Fibroblast of skin of left quadriceps (primary cell): Measurements from ENCODE around the gene PEPD.
"Not testable (repeated sequence)": the region's sequence is repeated elsewhere in the genome, so short reads cannot be mapped to it uniquely, and the experiment has no call there.

Source experiments
- DNase-seq, 2 experiments: peaks; one replicate each; pipeline ENCODE4 v3.0.0-alpha.2; 2013; ENCODE audit warnings: low read depth in 2 of 2

PEPD gene

GRCh38 chr19:33521480-33522370 lies at the start of gene PEPD:
Gene PEPD (minus strand): TSS chr19:33521791. CDS start chr19:33521760, 31 bp downstream.
- peak; percentile 78 to 81 for DNase-seq

- no peak for DNase-seq
These were observed 48.2 kb upstream of the PEPD start for GRCh38 chr19:33569821-33570220.

- no peak for DNase-seq
These were observed 47.1 kb upstream of the PEPD start for GRCh38 chr19:33568706-33569105.

- no peak for DNase-seq
These were observed 43.3 kb upstream of the PEPD start for GRCh38 chr19:33564836-33565338.

- DNase-seq = no peak
These were observed 41.0 kb upstream of the PEPD start for GRCh38 chr19:33562636-33563035.

GRCh38 chr19:33561666-33562065 lies 40.1 kb upstream of the PEPD start:
- not testable (repeated sequence) for DNase-seq

- DNase-seq = no peak
These were observed 39.7 kb upstream of the PEPD start for GRCh38 chr19:33561261-33561660.

GRCh38 chr19:33559996-33560395 lies 38.4 kb upstream of the PEPD start:
- DNase-seq = no peak

- DNase-seq = no peak
These were observed 37.3 kb upstream of the PEPD start for GRCh38 chr19:33558856-33559255.

- DNase-seq = no peak
These were observed 36.6 kb upstream of the PEPD start for GRCh38 chr19:33558151-33558550.

- DNase-seq = no peak
These were observed 36.1 kb upstream of the PEPD start for GRCh38 chr19:33557720-33558119.

GRCh38 chr19:33557196-33557595 lies 35.6 kb upstream of the PEPD start:
- DNase-seq = no peak

- no peak for DNase-seq
These were observed 34.7 kb upstream of the PEPD start for GRCh38 chr19:33556261-33556660.

GRCh38 chr19:33555726-33556125 lies 34.1 kb upstream of the PEPD start:
- not testable (repeated sequence) for DNase-seq

GRCh38 chr19:33554821-33555220 lies 33.2 kb upstream of the PEPD start:
- DNase-seq = no peak

- no peak for DNase-seq
These were observed 32.8 kb upstream of the PEPD start for GRCh38 chr19:33554391-33554790.

GRCh38 chr19:33553530-33554310 lies 32.1 kb upstream of the PEPD start:
- DNase-seq = no peak

- DNase-seq = no peak
These were observed 31.3 kb upstream of the PEPD start for GRCh38 chr19:33552928-33553279.

GRCh38 chr19:33552191-33552927 lies 30.8 kb upstream of the PEPD start:
- DNase-seq = no peak

GRCh38 chr19:33551676-33552075 lies 30.1 kb upstream of the PEPD start:
- no peak for DNase-seq

GRCh38 chr19:33550768-33551167 lies 29.2 kb upstream of the PEPD start:
- DNase-seq = no peak

- DNase-seq = no peak
These were observed 26.1 kb upstream of the PEPD start for GRCh38 chr19:33547676-33548075.
